Frontal cortex (tissue), 4 donors: ENCODE measurements around the gene FBXO36. TPM values are rescaled to one million over a fixed set of nuclear protein-coding genes. Genes with fewer than 3 reads are reported as not detected.
A peak's percentile ranks its signal among the peaks of the same experiment; 100 is the strongest.

Source experiments
- DNase-seq, 2 donors: peaks; one replicate each; pipeline ENCODE4 v3.0.0; 2012; ENCODE audit warnings: low spot score in 2 of 2
- FAIRE-seq: peaks from 2 replicates; lab custom pipeline; 2012; peaks lifted over from hg19 to GRCh38; lab: Jason Lieb, UNC
- small RNA-seq: library from RNA; depleted of rRNA; stranded (forward); fragments of <200 nt; gene quantifications from one replicate; pipeline ENCODE3, GENCODE V24; 2014
- total RNA-seq: library from RNA; depleted of rRNA; stranded (reverse); fragments of >200 nt; gene quantifications from one replicate; pipeline ENCODE4 v1.2.3, GENCODE V29; 2014
- donor health status: control.
- donor health status: control.
- donor health status: control.

Gene FBXO36
- total RNA-seq, 1 donor from 2014 or later = 7.3 TPM

DNA sequence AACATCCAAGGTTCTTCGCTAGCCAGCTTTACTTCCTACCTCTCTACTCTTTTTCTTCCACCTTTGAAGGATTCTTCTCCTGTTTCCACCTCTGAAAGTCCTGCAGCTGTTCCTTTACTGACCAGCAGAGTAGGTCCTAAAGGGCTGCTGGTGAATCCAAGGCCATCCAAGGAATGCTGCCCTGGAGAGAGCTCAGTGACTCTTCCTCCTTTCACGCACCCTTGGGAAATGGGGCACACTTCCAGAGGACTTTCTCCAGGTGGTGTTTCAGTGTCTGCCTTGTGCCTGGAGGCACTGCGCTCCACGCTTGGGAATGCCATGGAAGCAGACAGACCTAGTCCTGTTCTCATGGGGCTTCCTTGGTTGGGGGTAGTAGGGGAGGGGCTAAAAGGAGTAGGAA, 101.0 kb downstream of the FBXO36 start:
- DNase-seq (no peak), FAIRE-seq (no peak)

DNA sequence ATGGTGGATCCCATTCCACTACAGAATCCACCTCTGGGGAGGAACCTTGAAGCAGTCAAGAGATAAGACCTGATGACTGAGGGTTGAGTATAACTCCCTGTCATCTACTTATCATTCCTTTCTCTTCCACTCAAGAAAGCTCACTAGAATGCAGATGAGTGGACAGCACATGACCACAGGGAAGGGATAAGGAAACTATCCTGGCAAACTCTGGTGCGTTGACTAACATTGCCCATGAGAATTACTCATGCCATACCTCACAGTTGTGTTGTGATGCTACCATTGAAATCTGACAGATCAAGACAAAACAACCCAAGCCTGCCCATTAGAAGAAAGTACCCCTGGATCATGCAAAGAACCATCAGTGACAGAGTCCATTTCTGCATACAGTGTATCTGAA, 119.9 kb downstream of the FBXO36 start:
- DNase-seq (no peak), FAIRE-seq (no peak)

DNA sequence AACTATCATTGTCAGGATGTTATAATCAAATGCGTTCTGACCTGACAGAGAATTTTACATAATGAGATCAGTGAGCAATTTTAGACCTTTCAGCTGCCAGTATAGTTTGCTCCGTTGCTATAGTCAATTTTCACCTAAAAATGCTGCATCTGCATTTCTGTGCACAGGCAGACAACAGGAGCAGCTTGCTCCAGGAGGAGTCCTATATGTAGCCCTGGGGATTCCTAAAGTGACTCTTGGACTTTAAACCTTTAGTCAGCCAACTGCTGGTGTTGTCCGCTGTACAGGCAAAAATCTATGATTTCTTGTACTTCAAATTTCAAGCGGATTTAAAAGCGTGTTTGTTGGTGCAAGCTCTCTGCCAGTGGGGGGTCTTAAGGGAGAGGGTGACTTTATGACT, 120.7 kb downstream of the FBXO36 start:
- DNase-seq = no peak
- FAIRE-seq = no peak

DNA sequence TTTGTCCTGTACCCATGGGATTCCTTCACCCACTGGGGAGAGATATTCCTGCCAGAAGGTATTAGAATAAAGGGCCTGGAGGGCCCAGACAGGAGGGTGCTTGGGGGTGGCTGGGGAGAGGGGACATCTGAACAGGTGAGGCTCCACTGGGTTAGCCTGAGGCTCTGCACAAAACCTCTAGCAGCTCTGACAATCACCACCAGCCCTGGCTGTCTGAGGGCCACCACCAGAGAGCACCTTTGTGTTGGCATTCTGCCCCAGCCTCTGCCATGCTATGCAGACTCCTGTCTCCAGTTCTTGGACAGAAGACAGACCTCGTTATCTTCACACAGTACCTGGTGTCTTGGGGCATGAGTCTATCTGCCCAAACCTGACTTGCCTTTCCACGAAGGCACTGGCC, 121.2 kb downstream of the FBXO36 start:
- FAIRE-seq (no peak), DNase-seq (no peak)

DNA sequence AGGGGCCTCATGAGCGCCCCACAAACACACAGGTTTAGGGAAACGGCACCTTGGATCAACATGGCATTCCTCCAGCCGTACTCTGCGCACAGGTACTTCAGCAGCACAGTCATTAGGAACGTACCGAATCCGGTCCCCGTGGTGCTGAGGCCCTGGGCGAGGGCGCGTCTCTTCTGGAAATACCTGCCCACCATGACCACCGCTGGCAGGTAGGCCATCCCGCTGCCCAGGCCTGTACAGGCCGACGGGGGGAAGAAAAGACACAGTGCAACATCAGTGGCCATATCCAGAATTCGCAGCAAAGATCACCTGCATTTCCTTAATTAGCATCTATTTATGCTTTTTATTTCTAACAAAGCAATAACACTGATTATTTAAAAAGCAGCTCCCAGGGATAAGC, 124.2 kb downstream of the FBXO36 start:
- FAIRE-seq = no peak

DNA sequence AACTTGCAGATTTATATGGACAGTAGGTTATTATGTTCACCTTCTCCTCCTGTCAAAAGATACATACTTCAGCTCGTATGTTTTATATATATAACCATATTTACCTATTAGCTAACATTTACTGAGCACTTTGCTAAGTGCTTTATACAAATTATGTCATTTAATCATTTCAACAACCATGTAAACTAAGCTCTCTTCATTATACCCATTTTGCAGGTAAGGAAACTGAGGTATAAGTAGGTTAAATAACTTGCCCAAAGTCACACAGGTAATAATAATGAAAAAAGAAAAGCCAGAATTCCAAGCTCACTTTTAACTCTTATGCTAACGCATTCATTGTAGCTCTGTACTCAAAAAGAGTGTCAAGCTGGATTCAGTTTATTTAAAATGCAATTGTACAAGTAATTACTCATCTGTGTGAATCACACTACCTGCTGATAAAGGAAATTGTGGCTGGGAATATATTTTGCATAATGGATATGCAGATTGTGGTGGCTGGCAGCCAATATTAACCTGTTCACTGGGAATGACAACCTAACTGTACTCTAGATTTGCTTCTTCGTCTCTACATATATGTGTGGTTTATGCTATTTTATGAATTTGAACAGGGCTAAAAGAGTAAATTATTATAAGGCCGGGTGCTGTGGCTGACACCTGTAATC, 125.8 kb downstream of the FBXO36 start:
- DNase-seq = no peak
- FAIRE-seq = no peak

More for the DNA sequence above, 124.2 kb downstream of the FBXO36 start:
- no peak for DNase-seq

DNA sequence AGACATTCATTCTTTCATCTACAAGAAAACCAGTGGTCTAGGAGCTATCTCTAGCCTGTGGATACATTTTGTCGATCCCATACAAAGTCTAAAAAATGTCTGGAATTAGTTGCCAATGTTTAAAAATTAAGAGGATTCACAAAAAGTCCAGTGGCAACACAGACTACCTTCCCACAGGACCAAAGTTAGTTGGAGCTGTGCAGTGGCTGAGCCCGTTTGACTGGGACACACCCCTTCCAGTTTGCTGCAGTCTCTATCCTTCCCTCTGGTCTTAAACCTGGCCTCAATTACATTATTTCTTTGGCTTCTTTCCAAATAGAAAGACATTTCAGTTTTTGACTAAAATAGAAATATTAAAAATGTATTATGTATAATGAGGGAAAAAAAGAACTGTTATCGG, 127.8 kb downstream of the FBXO36 start:
- FAIRE-seq (no peak), DNase-seq (no peak)

DNA sequence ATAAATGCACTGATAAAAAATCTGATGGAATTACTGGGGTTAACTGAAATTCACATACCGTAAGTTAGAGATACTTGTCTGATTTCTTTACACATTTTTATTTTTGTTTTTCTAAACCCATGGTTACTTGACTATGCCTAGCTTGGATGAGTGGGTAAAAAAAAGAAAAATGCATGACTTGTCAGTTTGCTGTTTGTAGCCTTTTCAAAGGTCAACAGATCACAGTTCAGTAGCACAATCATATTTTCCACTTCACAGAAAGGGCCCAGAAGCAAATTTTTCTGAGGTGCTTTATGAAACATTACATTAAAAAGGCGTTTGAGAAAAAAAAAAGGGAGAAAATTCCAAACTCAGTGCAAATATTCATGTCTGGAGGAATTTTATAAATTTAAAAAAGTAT, 130.0 kb downstream of the FBXO36 start:
- FAIRE-seq (no peak), DNase-seq (no peak)

DNA sequence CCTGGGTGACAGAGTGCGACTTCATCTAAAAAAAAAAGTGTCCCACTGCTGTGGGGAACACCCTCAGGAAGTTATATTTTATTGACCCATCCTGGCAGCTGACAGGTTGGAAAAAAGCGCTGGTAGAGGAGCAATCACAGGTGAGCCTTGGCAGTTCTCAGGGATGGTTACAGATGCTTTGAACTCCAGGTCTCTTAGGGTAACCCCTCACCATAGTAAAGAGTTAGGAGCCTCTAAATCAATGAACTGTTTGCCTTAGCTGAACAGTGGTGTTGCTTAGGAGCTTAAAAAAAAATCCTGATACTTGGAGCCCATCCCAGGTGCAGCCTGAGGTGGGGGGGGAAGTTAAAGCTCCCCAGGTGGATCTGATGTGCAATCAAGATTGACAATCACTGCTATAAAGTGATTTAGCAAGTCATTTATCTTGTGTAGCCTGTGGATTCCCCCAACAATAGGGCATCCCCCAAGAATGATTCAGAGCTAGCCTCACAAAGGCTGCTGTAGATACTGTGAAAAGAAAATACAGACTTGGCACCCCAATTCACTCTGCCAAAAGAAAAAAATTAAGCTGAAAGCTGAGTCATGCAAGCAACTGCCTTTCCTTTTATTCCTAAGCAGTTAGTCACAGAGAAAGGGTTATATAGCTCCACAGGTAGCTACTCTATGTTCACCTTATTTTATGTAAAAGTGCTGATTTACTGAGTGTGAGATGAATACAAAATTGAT, 131.6 kb downstream of the FBXO36 start:
- no peak for FAIRE-seq

DNA sequence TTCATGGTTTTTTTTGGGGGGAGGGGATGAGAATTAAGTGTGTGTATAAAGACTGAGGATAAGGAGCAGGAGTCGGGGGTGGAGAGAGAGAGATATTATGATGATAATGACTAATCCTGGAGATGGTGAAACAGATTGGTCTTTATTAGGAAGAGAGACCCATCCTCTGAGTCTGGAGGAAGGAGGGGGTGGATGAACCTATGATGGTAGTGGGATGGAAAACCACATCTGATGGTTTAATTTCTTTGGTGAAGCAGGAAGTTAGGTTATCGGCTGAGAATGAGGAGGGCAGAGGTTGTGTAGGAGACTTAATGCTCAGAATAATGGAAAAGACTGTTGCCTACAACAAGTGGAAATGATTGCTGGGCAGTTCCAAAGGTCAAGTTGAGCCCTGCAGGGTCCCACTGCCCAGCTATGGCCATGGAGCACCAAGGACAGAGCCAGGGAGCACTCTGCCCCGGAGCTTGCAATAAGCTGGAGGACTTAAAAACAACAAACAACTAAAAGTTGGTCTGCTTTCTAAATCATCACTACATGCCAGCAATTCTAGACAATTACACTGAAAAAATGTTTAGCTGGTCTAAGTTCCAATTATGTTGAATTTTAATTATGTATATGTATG, 138.5 kb downstream of the FBXO36 start:
- FAIRE-seq (no peak), DNase-seq (no peak)

More for the DNA sequence above, 131.6 kb downstream of the FBXO36 start:
- peak in 1 of 2 donors; percentile 42 for DNase-seq

Small RNA genes lying within 50 kb of the gene (small RNA-seq; reads per million reads assigned to genes)
- gene RNU6-1027P (not detected), gene RNU6-613P (not detected), gene RNU6-964P (not detected), gene RNY4P19 (not detected)

Other genes with a start within 250 kb of the FBXO36 start
- 79.9 TPM for gene DNER, start 207.9 kb upstream of the FBXO36 start, total RNA-seq
- 168 TPM for gene TRIP12, start 494 bp upstream of the FBXO36 start, total RNA-seq
- 62.0 TPM for gene SLC16A14, start 146.4 kb downstream of the FBXO36 start, total RNA-seq